Tibial artery (tissue), 4 donors: ENCODE data around the gene MIPOL1.

Experiments
- DNase-seq, 2 donors: peaks; one replicate each; pipeline ENCODE4 v3.0.0-alpha.2; 2019
- H3K27ac ChIP-seq, 2 donors: fragments of 200-600 bp; sonication (generic) in 1 of 2; 1 replicate in 1 of 2; 2 replicates in 1 of 2; pipeline ENCODE4 v1.5.1; 2018 to 2019; ENCODE audit warnings: mild to moderate bottlenecking in 1 of 2
- H3K27me3 ChIP-seq, 2 donors: fragments of 200-600 bp; sonication (generic) in 1 of 2; one replicate each; pipeline versions ENCODE4 v1.5.1 to v1.6.0; 2016 to 2019
- H3K36me3 ChIP-seq, 3 donors: fragments of 200-600 bp; sonication (generic) in 2 of 3; one replicate each; pipeline ENCODE4 v1.5.1; 2016 to 2019; ENCODE audit warnings: mild to moderate bottlenecking in 2 of 3
- H3K4me1 ChIP-seq, 4 donors: fragments of 200-600 bp; sonication (generic) in 2 of 4; 1 replicate in 3 of 4; 2 replicates in 1 of 4; pipeline ENCODE4 v1.5.1; 2016 to 2019
- H3K4me3 ChIP-seq, 2 donors: fragments of 200-600 bp; sonication (generic) in 1 of 2; 1 replicate in 1 of 2; 2 replicates in 1 of 2; pipeline ENCODE4 v1.5.1; 2018 to 2019; ENCODE audit warnings: mild to moderate bottlenecking in 2 of 2
- H3K9me3 ChIP-seq, 3 donors: fragments of 200-600 bp; sonication (generic) in 1 of 3; one replicate each; pipeline ENCODE4 v1.5.1; 2016 to 2019
- intact Hi-C: fragments of 100-400 bp; cut with DNase I; formaldehyde crosslinking; loops from one replicate; pipeline ENCODE4 v1.15.0; 2023; ENCODE audit warnings: low total_unique reads
- TF ChIP-seq, protein P1 (sequence below), 2 experiments: fragments of 200-600 bp in 1 of 2; fragments of 450-650 bp in 1 of 2; IDR thresholded peaks; one replicate each; pipeline ENCODE4 v1.5.1; 2017 to 2019; ENCODE audit warnings: antibody characterized with exemption in 2 of 2, mild to moderate bottlenecking in 1 of 2, moderate library complexity in 1 of 2

The MIPOL1 gene

GRCh38 chr14:37558740-37559139 is 361.0 kb downstream of the MIPOL1 start:
- Histone ChIP-seq H3K27me3 (no peaks in the 10 kb centered on the region), H3K4me3 (no peak overlapping the region), H3K36me3 (no peaks in the 10 kb centered on the region), H3K27ac (no peak overlapping the region), H3K9me3 (no peaks in the 10 kb centered on the region), H3K4me1 (no peaks in the 10 kb centered on the region)
- intact Hi-C loops = no loop called here
- no peak for DNase-seq
- TF ChIP-seq, protein P1, sequence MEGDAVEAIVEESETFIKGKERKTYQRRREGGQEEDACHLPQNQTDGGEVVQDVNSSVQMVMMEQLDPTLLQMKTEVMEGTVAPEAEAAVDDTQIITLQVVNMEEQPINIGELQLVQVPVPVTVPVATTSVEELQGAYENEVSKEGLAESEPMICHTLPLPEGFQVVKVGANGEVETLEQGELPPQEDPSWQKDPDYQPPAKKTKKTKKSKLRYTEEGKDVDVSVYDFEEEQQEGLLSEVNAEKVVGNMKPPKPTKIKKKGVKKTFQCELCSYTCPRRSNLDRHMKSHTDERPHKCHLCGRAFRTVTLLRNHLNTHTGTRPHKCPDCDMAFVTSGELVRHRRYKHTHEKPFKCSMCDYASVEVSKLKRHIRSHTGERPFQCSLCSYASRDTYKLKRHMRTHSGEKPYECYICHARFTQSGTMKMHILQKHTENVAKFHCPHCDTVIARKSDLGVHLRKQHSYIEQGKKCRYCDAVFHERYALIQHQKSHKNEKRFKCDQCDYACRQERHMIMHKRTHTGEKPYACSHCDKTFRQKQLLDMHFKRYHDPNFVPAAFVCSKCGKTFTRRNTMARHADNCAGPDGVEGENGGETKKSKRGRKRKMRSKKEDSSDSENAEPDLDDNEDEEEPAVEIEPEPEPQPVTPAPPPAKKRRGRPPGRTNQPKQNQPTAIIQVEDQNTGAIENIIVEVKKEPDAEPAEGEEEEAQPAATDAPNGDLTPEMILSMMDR (IDR thresholded peaks at IDR 0.05) = no peak

GRCh38 chr14:37559386-37559785 is 361.6 kb downstream of the MIPOL1 start:
- Histone ChIP-seq H3K4me3 (no peak overlapping the region), H3K4me1 (no peaks in the 10 kb centered on the region), H3K27ac (no peak overlapping the region), H3K9me3 (no peaks in the 10 kb centered on the region), H3K36me3 (no peaks in the 10 kb centered on the region), H3K27me3 (no peaks in the 10 kb centered on the region)
- intact Hi-C loops = no loop called here
- TF ChIP-seq, protein P1 (IDR thresholded peaks at IDR 0.05) = no peak
- DNase-seq = no peak

DNA sequence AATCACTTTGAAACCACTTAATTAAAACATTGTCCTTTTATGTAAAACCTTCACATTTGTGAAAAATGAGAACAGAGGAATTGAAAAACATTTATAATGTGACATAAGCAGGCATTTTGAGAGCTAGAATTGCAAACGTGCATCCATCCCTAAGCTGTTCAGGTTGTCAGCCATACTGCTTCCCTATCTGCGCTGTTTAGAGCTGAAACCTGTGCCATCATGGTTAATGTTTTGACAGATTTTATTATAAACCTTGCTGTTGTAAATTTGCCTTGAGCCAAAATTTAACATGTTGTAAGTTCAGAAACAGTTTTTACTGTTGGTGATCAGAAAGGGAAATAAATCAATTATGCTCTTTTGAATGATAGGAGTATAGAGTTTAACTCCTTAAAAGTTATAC is 365.5 kb downstream of the MIPOL1 start:
- Histone ChIP-seq H3K27me3 (no peaks in the 10 kb centered on the region), H3K27ac (no peak overlapping the region), H3K4me1 (peaks cover 0 to 9% (median 0%) of the 10 kb centered on the region in 4 donors), H3K9me3 (no peaks in the 10 kb centered on the region), H3K4me3 (no peak overlapping the region), H3K36me3 (no peaks in the 10 kb centered on the region)
- intact Hi-C loops = no loop called here
- DNase-seq = no peak
- TF ChIP-seq, protein P1 (IDR thresholded peaks at IDR 0.05) = no peak

GRCh38 chr14:37565550-37565949 is 367.8 kb downstream of the MIPOL1 start:
- intact Hi-C loops = no loop called here
- Histone ChIP-seq H3K36me3 (no peaks in the 10 kb centered on the region), H3K27ac (no peak overlapping the region)

DNA sequence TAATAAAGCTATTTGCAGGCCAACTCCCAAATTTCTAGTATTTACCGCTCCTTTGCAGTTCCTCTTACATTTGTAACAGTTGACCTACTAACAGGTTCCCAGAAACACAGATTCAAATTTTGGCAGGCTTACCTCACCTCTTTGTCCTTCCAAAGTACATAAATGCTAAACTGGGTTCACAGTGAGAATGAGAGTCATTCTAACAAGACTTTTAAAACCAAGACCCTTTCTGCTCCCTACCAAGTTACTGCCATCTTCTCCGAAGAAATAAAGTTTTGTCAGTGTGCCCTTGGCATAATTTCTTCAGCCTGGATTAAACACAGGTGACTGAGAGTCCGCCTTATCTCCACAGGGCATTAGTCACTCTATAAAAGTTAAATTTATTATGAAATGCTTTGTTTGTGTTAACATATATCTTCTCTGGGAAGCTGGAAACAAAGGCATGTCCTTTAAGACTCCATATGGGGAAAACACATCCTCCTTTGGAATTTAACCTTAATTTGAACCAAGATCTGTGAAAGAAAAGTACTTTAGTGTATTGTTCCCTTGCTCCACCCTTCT is 369.2 kb downstream of the MIPOL1 start:
- H3K36me3 ChIP-seq = no peaks in the 10 kb centered on the region
- no peaks in the 10 kb centered on the region for H3K27me3 ChIP-seq
- no peak for DNase-seq
- H3K4me3 ChIP-seq = no peak overlapping the region
- intact Hi-C loops = no loop called here
- TF ChIP-seq, protein P1 (IDR thresholded peaks at IDR 0.05) = no peak
- peaks cover 0 to 9% (median 0%) of the 10 kb centered on the region in 4 donors for H3K4me1 ChIP-seq
- no peak overlapping the region for H3K27ac ChIP-seq
- no peaks in the 10 kb centered on the region for H3K9me3 ChIP-seq

More at GRCh38 chr14:37565550-37565949, 367.8 kb downstream of the MIPOL1 start:
- TF ChIP-seq, protein P1 (IDR thresholded peaks at IDR 0.05) = no peak
- Histone ChIP-seq H3K9me3 (no peaks in the 10 kb centered on the region), H3K4me1 (peaks cover 0 to 9% (median 0%) of the 10 kb centered on the region in 4 donors), H3K4me3 (no peak overlapping the region), H3K27me3 (no peaks in the 10 kb centered on the region)
- DNase-seq = no peak

GRCh38 chr14:37569729-37570128 is 372.0 kb downstream of the MIPOL1 start:
- H3K4me1 ChIP-seq = peaks cover 0 to 15% (median 0%) of the 10 kb centered on the region in 4 donors

More at GRCh38 chr14:37569729-37570128, 372.0 kb downstream of the MIPOL1 start:
- no peak for DNase-seq
- Histone ChIP-seq H3K36me3 (no peaks in the 10 kb centered on the region), H3K4me3 (no peak overlapping the region), H3K9me3 (no peaks in the 10 kb centered on the region), H3K27ac (no peak overlapping the region), H3K27me3 (no peaks in the 10 kb centered on the region)
- TF ChIP-seq, protein P1 (IDR thresholded peaks at IDR 0.05) = no peak
- intact Hi-C loops = no loop called here
